Activated gamma-delta T cell treated with anti-CD3 and anti-CD28 coated beads, Interleukin-2, amount 50 U/mL, for 16 hours (primary cell): ENCODE measurements around the gene FOXP1.

ENCODE experiments used
- DNase-seq: peaks from one replicate; pipeline ENCODE4 v3.0.0-alpha.2; 2020; ENCODE audit warnings: low read depth

FOXP1 gene

GRCh38 chr3:71142441-71143161, 440.9 kb downstream of the FOXP1 start:
- DNase-seq: no peak

DNA sequence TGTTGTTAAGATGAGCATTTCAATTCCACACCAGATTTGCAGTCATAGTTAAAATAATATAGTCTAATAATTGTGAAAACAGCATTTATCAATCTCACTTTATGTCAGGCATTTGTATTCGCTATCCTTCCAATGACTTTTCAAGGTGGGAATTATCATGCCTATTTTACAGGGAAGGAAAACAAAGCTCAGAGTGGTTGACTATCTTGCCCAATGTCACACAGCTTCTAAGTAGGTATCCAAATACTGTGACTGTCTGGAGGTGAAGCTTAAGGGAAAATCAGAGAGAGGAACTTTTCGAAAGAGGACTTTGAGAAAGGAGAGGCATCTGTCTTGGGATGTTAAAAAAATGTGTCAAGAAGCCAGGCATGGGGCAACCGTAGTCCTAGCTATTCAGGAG, 443.1 kb downstream of the FOXP1 start:
- no peak for DNase-seq

DNA sequence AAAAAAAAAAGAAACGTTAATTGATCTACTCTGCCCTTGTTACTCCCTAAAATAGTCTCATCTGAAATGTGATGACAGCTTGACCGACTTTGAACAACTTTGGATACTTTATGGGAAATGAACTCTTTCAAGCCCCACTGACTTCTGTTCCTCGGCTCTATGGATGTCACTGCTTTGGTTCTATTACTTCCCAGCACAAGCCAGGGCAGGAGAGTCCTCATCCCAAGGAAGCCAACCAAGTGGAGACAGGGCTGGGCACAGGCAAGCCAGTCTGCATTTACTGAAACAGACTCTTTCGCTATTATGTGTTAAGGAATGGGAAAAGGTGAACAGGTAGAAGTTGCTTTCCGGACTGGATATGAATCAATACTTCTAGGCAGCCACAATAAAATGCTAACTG, 444.0 kb downstream of the FOXP1 start:
- no peak for DNase-seq

- DNase-seq: no peak
These were observed 445.1 kb downstream of the FOXP1 start for GRCh38 chr3:71138410-71138809.

- no peak for DNase-seq
These were observed 447.3 kb downstream of the FOXP1 start for GRCh38 chr3:71136276-71136675.

- DNase-seq: no peak
These were observed 448.0 kb downstream of the FOXP1 start for GRCh38 chr3:71135373-71136088.

DNA sequence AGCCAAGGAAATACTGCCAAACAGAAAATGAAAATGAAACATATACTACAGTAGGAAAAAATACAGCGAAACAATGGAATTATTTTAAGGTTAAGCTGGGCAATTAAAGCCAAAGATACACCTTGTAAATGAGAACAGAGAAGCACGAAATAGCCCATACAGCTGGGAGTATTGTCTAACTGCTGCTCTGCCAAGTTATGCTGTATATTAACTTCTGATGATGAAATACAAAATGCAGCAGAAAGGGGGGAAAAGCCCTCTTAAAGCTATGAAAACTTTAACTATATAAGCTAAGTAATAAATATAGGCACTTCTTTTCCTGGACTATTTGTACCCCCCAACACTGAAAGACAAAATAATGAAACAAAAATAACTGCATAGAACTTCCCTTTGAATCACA, 449.0 kb downstream of the FOXP1 start:
- DNase-seq: no peak

DNA sequence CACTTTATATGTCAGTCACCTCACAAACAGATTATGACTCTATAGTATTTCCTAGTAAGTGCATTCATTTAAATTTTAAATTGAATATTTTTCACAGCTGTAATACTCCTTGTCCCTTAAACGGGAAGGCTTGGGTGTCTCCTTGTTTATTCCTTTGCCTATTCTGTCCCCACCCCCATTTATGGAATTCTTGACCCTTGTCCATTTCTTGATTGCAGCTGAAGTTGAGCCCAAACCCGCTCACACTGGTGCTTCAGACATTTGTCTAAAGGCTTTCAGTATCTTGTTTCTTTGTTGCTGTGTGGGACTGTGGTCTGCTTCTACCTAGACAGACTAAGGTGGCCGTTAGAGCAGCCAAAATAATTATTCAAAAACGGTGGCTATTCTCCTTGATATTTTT, 449.7 kb downstream of the FOXP1 start:
- no peak for DNase-seq

GRCh38 chr3:71132995-71133730, 450.4 kb downstream of the FOXP1 start:
- DNase-seq: no peak

- DNase-seq: no peak
These were observed 451.9 kb downstream of the FOXP1 start for GRCh38 chr3:71131375-71132314.

DNA sequence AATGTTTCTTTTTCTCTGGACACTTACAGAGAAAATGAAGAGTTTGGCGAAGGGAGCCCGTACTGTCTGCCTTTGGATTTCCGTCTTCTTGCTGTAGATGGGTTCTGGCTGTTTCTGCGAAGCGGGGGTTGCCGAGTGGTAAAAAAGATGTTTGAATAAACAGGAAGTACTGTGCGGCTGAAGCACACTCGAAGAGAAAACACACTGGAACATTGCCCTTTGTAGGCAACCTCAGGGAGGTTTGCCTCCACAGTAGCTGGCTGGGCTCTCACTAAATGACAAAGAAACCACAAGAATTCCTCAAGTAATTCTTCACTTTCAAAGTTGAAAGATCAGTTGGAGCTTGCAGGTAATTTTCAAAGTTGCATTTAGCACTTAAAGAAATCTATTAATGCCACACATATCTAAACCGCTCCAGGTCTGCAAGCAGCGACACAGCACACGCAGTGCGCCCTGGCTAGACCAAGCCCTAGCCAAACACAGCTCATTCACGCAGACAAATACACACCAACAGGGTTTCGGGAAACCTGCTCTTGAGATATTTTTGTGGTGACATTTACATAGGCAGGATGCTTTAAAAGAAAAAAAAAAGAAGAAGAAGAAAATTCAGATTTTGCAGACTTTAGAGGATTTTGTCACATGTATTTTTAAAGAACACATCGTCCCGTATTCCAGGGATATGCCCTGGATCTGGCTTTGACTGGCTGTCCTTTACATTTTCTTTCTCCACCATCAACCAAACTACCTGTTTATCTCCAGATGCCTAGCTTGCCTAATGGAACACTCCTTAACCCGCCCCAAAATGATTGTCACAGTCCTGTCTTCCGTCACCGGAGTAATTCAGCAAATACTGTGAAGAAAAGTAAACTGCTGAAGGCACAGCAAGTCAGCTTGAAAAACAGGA, 452.8 kb downstream of the FOXP1 start:
- DNase-seq: peak; percentile 59

DNA sequence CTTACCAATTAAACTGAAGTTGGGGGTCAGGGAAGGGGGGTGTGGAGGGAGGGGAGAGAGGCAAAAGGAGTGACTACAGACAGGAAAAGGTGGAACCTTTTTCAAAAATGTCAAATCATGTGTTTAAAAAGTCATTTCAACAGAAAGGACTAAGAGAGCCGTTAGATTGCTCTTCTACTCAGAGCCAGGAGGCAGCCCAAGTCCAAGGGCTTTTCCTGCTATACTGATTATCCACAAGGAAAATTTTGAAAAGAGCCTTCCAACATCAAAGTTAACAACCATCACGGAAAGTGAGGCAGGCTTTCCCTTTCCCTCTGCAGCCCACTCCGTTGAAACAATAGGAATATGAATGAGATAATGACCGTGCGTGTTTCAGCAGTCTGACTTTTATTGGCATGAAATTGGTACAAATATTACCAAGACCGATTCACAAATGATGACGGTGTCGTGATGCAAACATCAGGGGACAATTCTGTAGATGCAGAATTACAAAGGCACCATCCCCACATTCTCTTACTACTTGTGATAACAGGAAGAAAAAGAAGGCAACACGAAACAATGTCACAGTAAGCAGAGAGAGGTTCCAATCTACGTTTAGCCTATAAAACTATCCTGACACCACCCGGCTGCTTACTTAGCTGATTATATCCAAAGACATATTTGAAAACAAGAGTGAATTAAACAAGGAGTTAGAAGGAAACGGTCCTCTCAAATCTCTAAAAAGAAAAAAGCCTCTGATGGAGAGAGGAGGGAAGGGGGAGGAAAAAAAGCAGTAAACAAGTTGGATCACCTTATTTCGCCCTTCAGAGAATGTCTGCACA, 453.7 kb downstream of the FOXP1 start:
- DNase-seq: no peak

DNA sequence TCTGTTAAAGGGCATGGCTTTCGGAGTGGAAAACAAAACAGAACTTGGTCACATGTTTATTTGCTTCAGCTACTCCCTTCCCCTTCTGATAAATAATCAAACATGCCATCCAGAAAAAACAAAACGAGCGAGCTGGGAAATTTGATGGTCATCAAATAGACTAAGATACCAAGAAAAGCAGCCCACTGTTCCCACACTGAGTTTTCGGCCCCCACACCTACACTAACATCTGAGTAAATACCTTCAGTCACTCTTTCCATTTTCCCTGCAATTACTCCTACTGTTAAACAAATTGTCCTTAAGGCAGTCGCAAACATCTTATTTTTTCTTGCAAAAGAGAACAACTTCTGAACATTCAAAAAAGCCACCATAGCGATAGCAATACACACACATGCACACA, 454.6 kb downstream of the FOXP1 start:
- DNase-seq: no peak

GRCh38 chr3:71127844-71128243, 455.7 kb downstream of the FOXP1 start:
- DNase-seq: no peak

DNA sequence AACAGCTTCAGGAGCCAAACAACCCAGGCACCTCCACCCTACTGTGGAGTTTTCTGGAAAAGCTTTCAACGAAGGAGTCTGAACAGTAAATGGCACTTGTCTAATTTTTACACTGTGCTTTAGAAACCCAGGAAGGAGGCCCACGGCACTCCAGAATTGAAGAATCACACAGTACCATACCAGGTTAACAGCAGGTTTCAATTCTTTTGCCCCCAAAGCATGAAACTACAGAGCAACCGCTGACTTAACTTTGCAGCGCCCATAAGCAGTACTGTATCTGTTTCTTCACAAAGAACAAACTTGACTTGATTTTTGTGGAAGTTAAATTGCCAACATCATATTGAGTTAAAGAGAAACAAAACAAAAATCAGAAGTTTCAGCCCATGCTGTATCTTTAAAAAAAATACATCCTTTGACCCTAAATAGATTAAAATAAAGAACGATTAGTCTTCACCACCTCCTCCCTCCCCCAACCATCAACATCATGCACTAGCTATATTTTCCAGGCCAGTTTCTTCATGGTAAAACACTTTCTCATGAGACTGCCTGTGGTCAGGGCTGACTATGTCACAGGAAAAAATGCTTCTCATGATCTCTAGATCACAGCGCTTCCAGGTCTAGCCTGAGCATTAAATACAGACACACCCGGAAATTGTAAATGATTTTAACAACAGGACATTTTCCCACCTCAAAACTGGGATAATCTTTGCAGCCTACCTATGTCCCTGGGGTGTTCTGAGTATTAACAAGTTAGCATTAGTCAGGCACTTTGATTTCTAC, 456.3 kb downstream of the FOXP1 start:
- DNase-seq: no peak

GRCh38 chr3:71125738-71126137, 457.8 kb downstream of the FOXP1 start:
- no peak for DNase-seq

DNA sequence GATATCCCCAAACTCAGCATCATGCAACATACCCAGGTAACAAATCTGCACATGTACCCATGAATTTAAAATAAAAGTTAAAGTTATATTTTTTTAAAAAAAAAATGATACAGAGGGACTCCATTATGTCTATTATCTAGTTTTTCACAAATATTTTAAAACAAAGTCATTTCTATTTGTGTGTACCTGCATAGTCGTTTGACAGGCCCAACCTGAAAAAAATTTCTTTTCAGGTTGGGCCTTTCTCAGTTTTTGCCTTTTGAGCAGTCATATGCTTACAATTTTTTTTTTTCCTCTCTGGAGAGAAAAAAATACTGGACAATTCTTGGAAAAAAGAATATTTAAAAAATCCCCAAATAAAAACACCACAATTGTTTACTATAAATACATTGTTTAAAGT, 459.5 kb downstream of the FOXP1 start:
- no peak for DNase-seq

DNA sequence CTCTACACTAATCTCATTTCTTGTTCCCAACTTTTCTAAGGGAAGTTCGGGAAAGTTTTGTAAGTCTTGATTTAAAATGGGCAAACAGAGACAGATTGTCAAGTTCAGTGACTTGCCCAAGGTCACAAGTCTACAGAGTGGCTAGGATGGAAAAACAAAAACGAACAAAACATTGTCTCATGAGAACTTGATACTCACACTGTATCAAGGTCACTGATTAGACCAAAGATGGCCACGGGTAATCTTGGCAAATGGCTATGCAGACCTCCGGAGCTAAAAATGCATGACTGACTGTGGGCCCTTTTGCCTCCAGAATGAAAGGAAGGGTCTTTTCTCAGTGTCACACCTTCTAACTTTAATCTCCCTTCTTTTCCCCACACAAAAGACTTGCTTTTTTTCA, 460.9 kb downstream of the FOXP1 start:
- no peak for DNase-seq
